Measurements from ENCODE around the gene CUX1.

CUX1 gene

GRCh38 chr7:102286237-102287110 lies 469.0 kb downstream of the CUX1 start, which contains the start of gene SH2B2 (continued):
- TF ChIP-seq ZNF518A (tag by site-specific recombination; conservative IDR thresholded peaks at IDR 0.05; ENCODE audit: low read depth) (no peak), ZNF776 (tag by site-specific recombination; IDR thresholded peaks at IDR 0.05; ENCODE audit: borderline replicate concordance) (no peak), ZNF560 (tag by site-specific recombination; IDR thresholded peaks at IDR 0.05; ENCODE audit: borderline replicate concordance) (peak; percentile 98), ZSCAN18 (tag by site-specific recombination; IDR thresholded peaks at IDR 0.05) (no peak), ZNF398 (tag by site-specific recombination; IDR thresholded peaks at IDR 0.05) (peak; percentile 83), KLF7 (tag by site-specific recombination; IDR thresholded peaks at IDR 0.05; ENCODE audit: borderline replicate concordance) (0 out of 2 replicates have a peak, but pooled peaks have one; percentile 20), SP7 (tag by site-specific recombination; IDR thresholded peaks at IDR 0.05) (peak; percentile 75; the same call in 1 of the 2 replicates), GLIS1 (tag by site-specific recombination; IDR thresholded peaks at IDR 0.05) (peak; percentile 99), ZNF174 (tag by site-specific recombination; IDR thresholded peaks at IDR 0.05) (no peak), ZSCAN4 (tag by site-specific recombination; IDR thresholded peaks at IDR 0.05) (no peak), ZNF707 (tag by site-specific recombination; IDR thresholded peaks at IDR 0.05) (no peak), ZFP37 (tag by site-specific recombination; IDR thresholded peaks at IDR 0.05) (no peak), ZNF596 (tag by site-specific recombination; IDR thresholded peaks at IDR 0.05) (no peak), ZNF670 (tag by site-specific recombination; IDR thresholded peaks at IDR 0.05; ENCODE audit: low read depth) (no peak), ZBTB7A (tag by site-specific recombination; IDR thresholded peaks at IDR 0.05; ENCODE audit: low read depth) (peak; percentile 25; the same call in 1 of the 2 replicates), ZNF140 (tag by site-specific recombination; IDR thresholded peaks at IDR 0.05) (no peak), MYNN (tag by site-specific recombination; IDR thresholded peaks at IDR 0.05; ENCODE audit: borderline replicate concordance) (no peak), PRDM4 (tag by site-specific recombination; IDR thresholded peaks at IDR 0.05) (no peak), ZNF157 (tag by site-specific recombination; IDR thresholded peaks at IDR 0.05) (no peak), PRDM6 (tag by site-specific recombination; IDR thresholded peaks at IDR 0.05) (no peak), HOXA7 (CRISPR knock-in tag; IDR thresholded peaks at IDR 0.05; ENCODE audit: borderline replicate concordance) (no peak), ZSCAN16 (tag by site-specific recombination; IDR thresholded peaks at IDR 0.05) (no peak), WT1 (tag by site-specific recombination; IDR thresholded peaks at IDR 0.05) (peak; percentile 42; the same call in 1 of the 2 replicates), TCF7L2 (IDR thresholded peaks at IDR 0.05; ENCODE audit: borderline replicate concordance, low read depth, low read length) (no peak), ZNF548 (tag by site-specific recombination; IDR thresholded peaks at IDR 0.05) (no peak)
